ENCODE measurements around the gene SYNJ2.

Gene SYNJ2

DNA sequence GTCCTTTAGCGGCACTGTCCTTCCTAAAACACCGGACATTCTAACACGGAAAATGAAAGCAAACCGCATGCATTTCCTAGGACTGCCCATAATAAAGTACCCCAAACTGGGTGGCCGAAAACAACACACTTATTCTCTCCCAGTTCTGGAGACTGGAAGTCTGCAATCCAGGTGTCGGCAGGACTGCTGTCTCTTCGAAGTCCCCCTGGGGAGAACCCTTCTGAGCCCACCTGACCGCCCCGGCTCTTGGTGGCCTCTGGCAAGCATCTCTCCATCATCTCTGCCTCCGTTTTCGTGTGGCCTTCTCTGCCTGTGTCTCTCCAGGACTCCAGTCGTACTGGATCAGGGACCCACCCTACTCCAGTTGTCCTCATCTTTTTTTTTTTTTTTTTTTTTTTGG, 55.4 kb downstream of the SYNJ2 start:
- no peak for DNase-seq
- in situ Hi-C loops (cut with HindIII; ENCODE audit: low pct_ligation_motif_present, low sequenced_read_pairs), result no loop called here
- H3K27me3 ChIP-seq (replicated peaks), result no peaks in the 10 kb centered on the region
- TF ChIP-seq, protein P1, sequence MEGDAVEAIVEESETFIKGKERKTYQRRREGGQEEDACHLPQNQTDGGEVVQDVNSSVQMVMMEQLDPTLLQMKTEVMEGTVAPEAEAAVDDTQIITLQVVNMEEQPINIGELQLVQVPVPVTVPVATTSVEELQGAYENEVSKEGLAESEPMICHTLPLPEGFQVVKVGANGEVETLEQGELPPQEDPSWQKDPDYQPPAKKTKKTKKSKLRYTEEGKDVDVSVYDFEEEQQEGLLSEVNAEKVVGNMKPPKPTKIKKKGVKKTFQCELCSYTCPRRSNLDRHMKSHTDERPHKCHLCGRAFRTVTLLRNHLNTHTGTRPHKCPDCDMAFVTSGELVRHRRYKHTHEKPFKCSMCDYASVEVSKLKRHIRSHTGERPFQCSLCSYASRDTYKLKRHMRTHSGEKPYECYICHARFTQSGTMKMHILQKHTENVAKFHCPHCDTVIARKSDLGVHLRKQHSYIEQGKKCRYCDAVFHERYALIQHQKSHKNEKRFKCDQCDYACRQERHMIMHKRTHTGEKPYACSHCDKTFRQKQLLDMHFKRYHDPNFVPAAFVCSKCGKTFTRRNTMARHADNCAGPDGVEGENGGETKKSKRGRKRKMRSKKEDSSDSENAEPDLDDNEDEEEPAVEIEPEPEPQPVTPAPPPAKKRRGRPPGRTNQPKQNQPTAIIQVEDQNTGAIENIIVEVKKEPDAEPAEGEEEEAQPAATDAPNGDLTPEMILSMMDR (IDR thresholded peaks at IDR 0.05; ENCODE audit: low read depth, low read length, missing control alignments), result no peak
- H3K27ac ChIP-seq, result no peak overlapping the region
- peaks cover 53% of the 10 kb centered on the region for H3K36me3 ChIP-seq (replicated peaks)
- H3K4me3 ChIP-seq (ENCODE audit: low read depth, low read length), result no peak overlapping the region

DNA sequence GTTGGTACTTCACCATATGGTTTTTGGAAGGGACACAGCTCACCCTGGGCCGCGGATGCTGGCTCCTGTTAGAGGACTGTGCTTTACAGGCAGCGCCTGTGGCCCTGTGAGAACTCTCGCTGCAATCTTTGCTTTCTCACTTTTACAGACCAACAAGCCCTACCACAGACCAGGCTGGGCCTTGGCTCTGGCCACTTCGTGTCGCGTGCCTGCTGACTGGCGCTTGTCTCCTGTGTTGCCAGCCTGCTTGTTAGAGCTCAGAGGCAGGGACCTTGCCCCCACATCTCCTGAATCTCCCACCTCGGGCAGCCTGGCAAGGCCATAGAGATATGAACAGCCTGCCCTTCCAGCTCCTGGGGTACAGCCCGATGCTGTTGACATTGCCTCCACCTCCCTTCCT, 56.1 kb downstream of the SYNJ2 start:
- in situ Hi-C loops (cut with HindIII; ENCODE audit: low pct_ligation_motif_present, low sequenced_read_pairs), result no loop called here
- DNase-seq, result no peak
- TF ChIP-seq, protein P1 (IDR thresholded peaks at IDR 0.05; ENCODE audit: low read depth, low read length, missing control alignments), result no peak
- peak overlapping the region; percentile 99 for H3K27ac ChIP-seq
- peaks cover 55% of the 10 kb centered on the region for H3K36me3 ChIP-seq (replicated peaks)
- H3K27me3 ChIP-seq (replicated peaks), result no peaks in the 10 kb centered on the region
- H3K4me3 ChIP-seq (ENCODE audit: low read depth, low read length), result no peak overlapping the region

DNA sequence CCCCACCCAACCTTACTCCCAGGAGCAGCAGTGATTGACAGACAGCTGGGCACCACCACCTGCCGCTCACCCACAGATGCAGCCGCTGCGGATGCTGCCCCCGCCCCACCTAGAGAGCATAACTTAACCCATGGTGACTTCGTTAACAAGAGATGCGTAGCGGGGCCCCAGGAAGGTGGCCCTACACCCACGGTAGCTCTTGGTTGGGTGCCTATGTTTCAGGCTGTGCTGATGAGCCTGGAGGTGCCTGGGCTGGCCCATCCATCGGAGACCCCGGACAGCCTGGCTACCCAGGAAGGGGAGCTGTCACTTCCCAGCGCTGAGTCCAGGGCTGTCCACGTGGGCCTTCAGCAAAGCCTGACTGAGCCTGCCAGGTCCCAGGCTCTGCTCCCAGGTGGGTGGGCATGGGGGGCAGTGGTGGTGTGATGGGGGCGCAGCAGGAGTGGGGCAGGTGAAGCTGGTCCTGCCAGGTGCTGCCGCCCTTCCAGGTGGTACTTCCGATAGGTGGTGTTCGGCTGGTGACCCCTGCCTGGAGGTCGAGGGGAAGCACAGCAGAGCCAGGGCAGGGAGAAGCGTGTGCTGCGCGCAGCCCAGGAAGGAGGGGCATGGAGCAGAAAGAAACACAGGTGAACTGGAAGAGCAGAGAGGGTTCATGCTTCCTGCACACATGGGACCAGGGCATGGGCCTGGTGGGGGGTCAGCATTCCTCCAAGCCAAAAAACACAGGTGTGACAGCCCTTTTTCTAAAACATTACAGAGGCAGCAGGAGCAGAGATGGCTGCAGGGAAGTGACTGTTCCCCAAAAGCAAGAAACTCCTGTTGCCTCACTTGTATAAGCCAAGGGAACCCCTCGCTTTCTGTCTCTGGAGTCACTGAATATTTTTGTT, 56.9 kb downstream of the SYNJ2 start:
- in situ Hi-C loops (cut with HindIII; ENCODE audit: low pct_ligation_motif_present, low sequenced_read_pairs), result no loop called here
- H3K27me3 ChIP-seq (replicated peaks), result no peaks in the 10 kb centered on the region
- peak overlapping the region; percentile 99 for H3K27ac ChIP-seq
- H3K4me3 ChIP-seq (ENCODE audit: low read depth, low read length), result no peak overlapping the region
- TF ChIP-seq, protein P1 (IDR thresholded peaks at IDR 0.05; ENCODE audit: low read depth, low read length, missing control alignments), result no peak
- H3K36me3 ChIP-seq (replicated peaks), result peaks cover 56% of the 10 kb centered on the region
- DNase-seq, result no peak

DNA sequence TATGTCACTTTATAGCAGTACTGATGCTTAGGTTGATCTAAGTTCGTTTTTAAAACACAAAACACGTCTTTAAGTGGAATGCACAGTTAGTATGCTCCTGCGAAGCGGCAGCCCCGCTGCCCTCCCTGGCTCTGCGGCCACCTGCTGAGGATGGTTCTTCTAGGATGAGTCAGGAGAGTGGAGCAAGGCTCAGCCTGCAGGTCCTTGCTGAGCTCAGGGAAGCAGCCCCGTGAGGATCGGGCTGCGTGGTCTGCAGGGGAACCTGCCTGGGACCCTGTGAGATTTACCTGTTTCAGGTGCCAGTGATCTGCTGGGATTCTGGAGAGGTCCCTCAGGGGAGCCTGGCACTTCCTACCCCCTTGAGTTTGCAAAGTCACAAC, 57.5 kb downstream of the SYNJ2 start:
- H3K27ac ChIP-seq, result peak overlapping the region; percentile 99
- no peak overlapping the region for H3K4me3 ChIP-seq (ENCODE audit: low read depth, low read length)
- in situ Hi-C loops (cut with HindIII; ENCODE audit: low pct_ligation_motif_present, low sequenced_read_pairs), result no loop called here
- H3K27me3 ChIP-seq (replicated peaks), result no peaks in the 10 kb centered on the region
- TF ChIP-seq, protein P1 (IDR thresholded peaks at IDR 0.05; ENCODE audit: low read depth, low read length, missing control alignments), result no peak
- peak; percentile 67 for DNase-seq
- peaks cover 56% of the 10 kb centered on the region for H3K36me3 ChIP-seq (replicated peaks)

DNA sequence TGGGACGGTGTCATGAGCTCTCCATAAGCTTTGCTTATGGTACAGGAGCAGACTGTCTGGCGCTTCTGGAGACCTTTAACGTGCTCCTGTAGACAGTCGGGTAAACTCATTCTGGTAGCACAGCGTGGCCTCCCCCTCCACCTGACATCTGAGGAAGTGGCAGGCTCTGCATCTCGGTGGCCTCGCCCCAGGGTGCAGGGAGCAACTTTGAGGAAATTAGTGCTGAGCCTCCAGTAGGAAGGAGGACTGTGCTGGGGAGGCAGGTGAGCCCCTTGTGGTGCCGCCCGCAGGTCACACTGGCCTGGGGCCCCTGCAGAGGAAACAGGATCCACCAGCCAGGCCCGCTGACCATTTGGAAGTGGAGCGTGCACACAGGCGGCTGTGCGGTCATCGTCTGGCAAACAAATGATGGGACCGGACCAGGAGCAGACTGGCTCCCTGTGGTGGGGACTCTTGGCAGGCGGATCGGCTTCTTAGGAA, 57.9 kb downstream of the SYNJ2 start:
- in situ Hi-C loops (cut with HindIII; ENCODE audit: low pct_ligation_motif_present, low sequenced_read_pairs), result no loop called here
- TF ChIP-seq, protein P1 (IDR thresholded peaks at IDR 0.05; ENCODE audit: low read depth, low read length, missing control alignments), result no peak
- H3K27ac ChIP-seq, result peak overlapping the region; percentile 99

More for the DNA sequence above, 57.9 kb downstream of the SYNJ2 start:
- peaks cover 56% of the 10 kb centered on the region for H3K36me3 ChIP-seq (replicated peaks)
- H3K4me3 ChIP-seq (ENCODE audit: low read depth, low read length), result no peak overlapping the region
- no peaks in the 10 kb centered on the region for H3K27me3 ChIP-seq (replicated peaks)
- peak; percentile 91 for DNase-seq

All from brain microvascular endothelial cell (primary cell).